CD1c-positive myeloid dendritic cell (primary cell): ENCODE data around the gene ZDHHC4.

Source experiments
- DNase-seq: peaks from one replicate; pipeline ENCODE4 v3.0.0-alpha.2; 2016; ENCODE audit errors: extremely low spot score

Gene ZDHHC4

GRCh38 chr7:6634971-6635370 lies 57.7 kb downstream of the ZDHHC4 start:
- DNase-seq = peak; percentile 82

DNA sequence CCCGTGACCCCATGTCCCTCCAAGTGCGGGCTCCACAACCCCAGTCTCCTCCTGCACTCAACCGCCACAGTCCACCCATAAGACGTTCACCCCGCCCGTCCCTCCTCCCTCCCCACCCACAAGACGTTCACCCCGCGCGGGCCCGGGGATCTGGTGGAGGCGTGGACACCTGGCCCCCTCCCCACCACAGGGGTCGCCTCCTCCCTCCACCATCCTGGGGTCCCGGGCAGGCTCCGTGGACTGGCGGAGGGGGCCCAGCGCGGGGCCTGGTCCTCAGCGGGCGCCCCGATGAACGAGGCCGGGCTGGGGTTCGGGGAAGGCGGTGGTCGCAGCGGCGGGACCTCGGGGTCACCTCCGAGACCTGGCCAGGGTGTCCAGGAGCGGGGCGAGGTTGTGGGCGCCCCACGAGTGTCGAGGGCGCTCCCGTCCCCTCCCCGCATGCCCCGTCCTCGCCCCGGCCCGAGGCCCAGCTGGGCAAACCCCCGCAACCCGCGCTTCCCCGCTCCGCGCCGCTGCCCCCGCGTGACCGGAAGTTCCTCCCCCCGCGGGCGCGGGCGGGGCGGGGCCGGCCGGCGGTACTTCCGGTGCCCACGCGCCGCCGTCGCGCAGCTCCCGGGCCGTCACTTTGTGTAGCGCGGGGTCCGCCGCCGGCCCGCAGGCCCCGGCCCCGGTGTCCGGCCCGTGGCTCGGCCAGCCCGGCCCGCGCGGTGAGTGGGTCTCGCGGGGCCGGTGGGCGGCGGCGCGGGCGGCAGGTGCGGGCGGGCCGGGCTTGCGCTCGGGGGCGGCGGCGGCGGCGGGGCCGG lies 59.7 kb downstream of the ZDHHC4 start, which contains the start of gene ZNF316:
TSS of gene ZNF316 (plus strand) at position 578 of the 803 bp plus-strand sequence. CDS start 5,092 bp downstream, outside the sequence.
- DNase-seq = peak; percentile 87

GRCh38 chr7:6637544-6638229 lies 60.4 kb downstream of the ZDHHC4 start:
- peak; percentile 63 for DNase-seq
